Epithelial cell of proximal tubule (primary cell): ENCODE data around the gene CTXN1. TPM values are rescaled to one million over a fixed set of nuclear protein-coding genes. Genes with fewer than 3 reads are reported as not detected.

Experiments used
- DNase-seq: peaks from one replicate; pipeline ENCODE4 v3.0.0-alpha.2; 2011; ENCODE audit warnings: low read depth
- H3K4me3 ChIP-seq: 2 replicates; pipeline ENCODE4 v1.5.1; 2011; ENCODE audit warnings: low read depth, mild to moderate bottlenecking, low read length
- CTCF ChIP-seq: conservative IDR thresholded peaks from 2 replicates; pipeline ENCODE4 v1.5.1; 2012; ENCODE audit warnings: low read depth, mild to moderate bottlenecking, low read length
- total RNA-seq: library from RNA; depleted of rRNA; stranded (reverse); fragments of >200 nt; gene quantifications from 2 replicates; pipeline ENCODE4 v1.2.3, GENCODE V29; 2015

Gene CTXN1
- total RNA-seq, 1 donor from 2014 or later: 42.8 TPM

- TF ChIP-seq CTCF: no peak
- DNase-seq: no peak
- peak overlapping the region; percentile 41 for H3K4me3 ChIP-seq
Measured at GRCh38 chr19:7916103-7916954, 9.6 kb downstream of the CTXN1 start.

GRCh38 chr19:7915250-7916102 is 10.5 kb downstream of the CTXN1 start:
- TF ChIP-seq CTCF: no peak
- no peak for DNase-seq
- peak overlapping the region; percentile 41 for H3K4me3 ChIP-seq

- TF ChIP-seq CTCF: no peak
- no peak within 1 kb of the TSS for H3K4me3 ChIP-seq
Measured at GRCh38 chr19:7914598-7915045, 11.3 kb downstream of the CTXN1 start, which contains the start of gene TGFBR3L. TSS of gene TGFBR3L (plus strand) at chr19:7914830.

GRCh38 chr19:7914099-7914498 is 11.8 kb downstream of the CTXN1 start:
- no peak for TF ChIP-seq CTCF
- no peak overlapping the region for H3K4me3 ChIP-seq
- no peak for DNase-seq

More at GRCh38 chr19:7914598-7915045, 11.3 kb downstream of the CTXN1 start, which contains the start of gene TGFBR3L:
- DNase-seq: no peak

GRCh38 chr19:7913652-7914051 is 12.3 kb downstream of the CTXN1 start:
- H3K4me3 ChIP-seq: no peak overlapping the region
- no peak for TF ChIP-seq CTCF
- no peak for DNase-seq

- no peak overlapping the region for H3K4me3 ChIP-seq
- TF ChIP-seq CTCF: no peak
- no peak for DNase-seq
Measured at GRCh38 chr19:7912697-7913564, 13.0 kb downstream of the CTXN1 start.
